CD4-positive, alpha-beta T cell (primary cell): ENCODE results near the gene CEP104. TPM values are rescaled to one million over a fixed set of nuclear protein-coding genes. Genes with fewer than 3 reads are reported as not detected.

Experiments used
- ATAC-seq: fragments of 200-7000 bp; cut with Tn5 transposase; one replicate; pipeline ENCODE4 v1.10.0; 2022; ENCODE audit warnings: mild to moderate bottlenecking; ENCODE audit not compliant: poor library complexity
- CTCF ChIA-PET: fragments of 350-600 bp; sonication (Branson Sonifier 250); formaldehyde crosslinking; loops from one replicate; lab custom pipeline; 2021; ENCODE audit warnings: antibody characterized with exemption, inconsistent platforms; lab: Charles Lee
- POLR2A ChIA-PET: fragments of 350-600 bp; sonication (Branson Sonifier 250); formaldehyde crosslinking; loops from one replicate; lab custom pipeline; 2021; ENCODE audit warnings: antibody characterized with exemption, inconsistent platforms; lab: Charles Lee
- DNase-seq, 14 experiments: peaks; one replicate each; pipeline ENCODE4 v3.0.0-alpha.2; 2013 to 2020; ENCODE audit warnings: mixed read lengths in 2 of 14
- H3K27ac ChIP-seq, 2 donors: one replicate each; pipeline versions ENCODE4 v1.5.1 to v1.7.0; 2013; ENCODE audit warnings: low read length in 2 of 2, low read depth in 1 of 2, mild to moderate bottlenecking in 1 of 2
- H3K27me3 ChIP-seq, 2 experiments: 1 replicate in 1 of 2; 2 replicates in 1 of 2; pipeline versions ENCODE4 v1.6.1 to v1.7.0; 2013; ENCODE audit warnings: low read length in 2 of 2, control low read depth in 1 of 2, mild to moderate bottlenecking in 1 of 2, moderate library complexity in 1 of 2; ENCODE audit not compliant: insufficient read depth in 2 of 2, control insufficient read depth in 1 of 2
- H3K36me3 ChIP-seq: one replicate; pipeline ENCODE4 v1.6.1; 2013; ENCODE audit warnings: low read length, control low read depth; ENCODE audit not compliant: insufficient read depth
- H3K4me1 ChIP-seq: one replicate; pipeline ENCODE4 v1.6.1; 2013; ENCODE audit warnings: low read length, control low read depth; ENCODE audit not compliant: insufficient read depth
- H3K4me3 ChIP-seq: one replicate; pipeline ENCODE4 v1.5.1; 2013; ENCODE audit warnings: mild to moderate bottlenecking, low read length, moderate library complexity
- H3K9me3 ChIP-seq, 2 experiments: 1 replicate in 1 of 2; 2 replicates in 1 of 2; pipeline versions ENCODE4 v1.6.1 to v1.7.0; 2013; ENCODE audit warnings: low read length in 2 of 2, mild to moderate bottlenecking in 2 of 2, control low read depth in 1 of 2, moderate library complexity in 1 of 2; ENCODE audit not compliant: control insufficient read depth in 1 of 2, insufficient read depth in 1 of 2
- H3K27ac Mint-ChIP-seq: one replicate; pipeline ENCODE4 v1.8.0; 2020; ENCODE audit warnings: mixed read lengths
- H3K27me3 Mint-ChIP-seq: one replicate; pipeline ENCODE4 v1.8.0; 2021; ENCODE audit warnings: mixed read lengths
- H3K36me3 Mint-ChIP-seq: one replicate; pipeline ENCODE4 v1.8.0; 2021; ENCODE audit warnings: low read depth, mixed read lengths
- H3K4me1 Mint-ChIP-seq: one replicate; pipeline ENCODE4 v1.8.0; 2021; ENCODE audit warnings: low read depth, mixed read lengths
- H3K4me3 Mint-ChIP-seq: one replicate; pipeline ENCODE4 v1.8.0; 2020; ENCODE audit warnings: mild to moderate bottlenecking, mixed read lengths
- H3K9me3 Mint-ChIP-seq: one replicate; pipeline ENCODE4 v1.8.0; 2020; ENCODE audit warnings: mixed read lengths
- intact Hi-C, 2 experiments: fragments of 100-400 bp; cut with DNase I in 1 of 2; cut with micrococcal nuclease in 1 of 2; formaldehyde crosslinking; loops; one replicate each; pipeline versions ENCODE4 v1.15.1 to v1.9.0; 2023 to 2025; cut with DNase I, micrococcal nuclease
- total RNA-seq, 174 experiments: library from RNA in 2 of 174; stranded (reverse) in 2 of 174; gene quantifications; one replicate each; pipeline ENCODE4 v1.2.3 and lab custom pipeline; 2021 to 2026
- TF ChIP-seq, protein P1 (sequence below): fragments of 200-600 bp; IDR thresholded peaks from one replicate; pipeline ENCODE4 v1.8.0; 2022; ENCODE audit warnings: antibody characterized with exemption, mild to moderate bottlenecking

The CEP104 gene
- total RNA-seq, 2 experiments from 2014 or later: 16.6 to 20.5 TPM

DNA sequence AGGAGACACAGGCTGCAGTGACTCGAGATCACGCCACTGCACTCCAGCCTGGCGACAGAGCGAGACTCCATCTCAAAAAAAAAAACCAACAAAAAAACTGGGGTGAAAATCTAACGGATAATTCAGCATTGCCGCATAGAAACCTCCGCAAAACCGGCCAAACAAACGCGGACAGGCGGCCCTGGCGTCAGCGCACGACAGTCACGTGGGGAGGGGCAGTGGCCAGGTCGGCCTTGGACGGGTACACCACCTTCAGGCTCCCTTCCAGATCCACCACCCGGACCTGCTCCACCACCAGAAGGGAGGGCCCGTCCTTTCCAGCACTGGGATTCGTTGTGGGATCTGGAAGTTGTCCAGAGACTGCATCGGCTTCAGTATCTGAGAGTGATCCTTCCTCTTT, 76.1 kb downstream of the CEP104 start:
- Histone ChIP-seq H3K4me3 (no peak overlapping the region), H3K27ac (no peak overlapping the region), H3K27me3 (no peaks in the 10 kb centered on the region), H3K4me1 (peaks cover 3% of the 10 kb centered on the region), H3K9me3 (no peaks in the 10 kb centered on the region), H3K36me3 (peaks cover 66% of the 10 kb centered on the region)
- H3K9me3 Mint-ChIP-seq: no peaks in the 10 kb centered on the region
- intact Hi-C loops: no loop called here
- DNase-seq (no peak), ATAC-seq (no peak)
- CTCF ChIA-PET: no interaction called here
- H3K4me3 Mint-ChIP-seq: no peak overlapping the region
- no peak overlapping the region for H3K27ac Mint-ChIP-seq
- TF ChIP-seq, protein P1, sequence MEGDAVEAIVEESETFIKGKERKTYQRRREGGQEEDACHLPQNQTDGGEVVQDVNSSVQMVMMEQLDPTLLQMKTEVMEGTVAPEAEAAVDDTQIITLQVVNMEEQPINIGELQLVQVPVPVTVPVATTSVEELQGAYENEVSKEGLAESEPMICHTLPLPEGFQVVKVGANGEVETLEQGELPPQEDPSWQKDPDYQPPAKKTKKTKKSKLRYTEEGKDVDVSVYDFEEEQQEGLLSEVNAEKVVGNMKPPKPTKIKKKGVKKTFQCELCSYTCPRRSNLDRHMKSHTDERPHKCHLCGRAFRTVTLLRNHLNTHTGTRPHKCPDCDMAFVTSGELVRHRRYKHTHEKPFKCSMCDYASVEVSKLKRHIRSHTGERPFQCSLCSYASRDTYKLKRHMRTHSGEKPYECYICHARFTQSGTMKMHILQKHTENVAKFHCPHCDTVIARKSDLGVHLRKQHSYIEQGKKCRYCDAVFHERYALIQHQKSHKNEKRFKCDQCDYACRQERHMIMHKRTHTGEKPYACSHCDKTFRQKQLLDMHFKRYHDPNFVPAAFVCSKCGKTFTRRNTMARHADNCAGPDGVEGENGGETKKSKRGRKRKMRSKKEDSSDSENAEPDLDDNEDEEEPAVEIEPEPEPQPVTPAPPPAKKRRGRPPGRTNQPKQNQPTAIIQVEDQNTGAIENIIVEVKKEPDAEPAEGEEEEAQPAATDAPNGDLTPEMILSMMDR: no peak
- peaks cover 63% of the 10 kb centered on the region for H3K36me3 Mint-ChIP-seq
- no peaks in the 10 kb centered on the region for H3K27me3 Mint-ChIP-seq
- peaks cover 2% of the 10 kb centered on the region for H3K4me1 Mint-ChIP-seq
- POLR2A ChIA-PET: no interaction called here

DNA sequence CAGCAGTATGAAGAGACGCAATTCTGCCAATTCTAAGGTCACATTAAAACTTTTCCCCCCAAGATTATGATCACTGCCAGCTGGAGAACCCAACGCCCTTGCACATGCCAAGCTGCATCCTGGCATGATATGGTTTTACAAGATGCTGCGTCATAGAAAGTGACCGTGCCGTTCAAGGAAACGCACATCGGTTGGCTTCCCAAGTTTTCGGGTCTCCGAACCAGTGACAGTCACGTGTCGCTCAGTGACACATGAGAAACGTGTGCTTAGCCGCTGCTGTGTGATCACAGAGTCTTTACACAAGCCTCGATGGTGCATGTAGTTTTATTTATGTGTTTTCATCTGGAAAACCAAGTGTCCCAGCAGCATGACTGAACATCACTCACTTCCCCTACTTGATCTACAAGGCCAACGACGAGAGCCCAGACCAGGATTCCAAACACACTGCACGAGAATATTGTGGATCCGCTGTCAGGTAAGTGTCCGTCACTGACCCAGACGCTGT, 77.0 kb downstream of the CEP104 start:
- no peaks in the 10 kb centered on the region for H3K9me3 Mint-ChIP-seq
- no peak overlapping the region for H3K4me3 Mint-ChIP-seq
- ATAC-seq (no peak), DNase-seq (no peak)
- CTCF ChIA-PET: no interaction called here
- no peak overlapping the region for H3K27ac ChIP-seq
- no peaks in the 10 kb centered on the region for H3K9me3 ChIP-seq
- H3K36me3 Mint-ChIP-seq: peaks cover 56% of the 10 kb centered on the region
- H3K4me1 ChIP-seq: peaks cover 12% of the 10 kb centered on the region
- H3K27ac Mint-ChIP-seq: no peak overlapping the region
- peaks cover 5% of the 10 kb centered on the region for H3K4me1 Mint-ChIP-seq
- H3K4me3 ChIP-seq: no peak overlapping the region
- intact Hi-C loops: loop anchor here in 1 of 2 experiments (10.0 kb wide), 1 partner anchor 1255 kb away; the partner anchor contains the start of gene PANK4
- peaks cover 58% of the 10 kb centered on the region for H3K36me3 ChIP-seq
- TF ChIP-seq, protein P1: no peak
- POLR2A ChIA-PET: no interaction called here
- no peaks in the 10 kb centered on the region for H3K27me3 Mint-ChIP-seq
- no peaks in the 10 kb centered on the region for H3K27me3 ChIP-seq

DNA sequence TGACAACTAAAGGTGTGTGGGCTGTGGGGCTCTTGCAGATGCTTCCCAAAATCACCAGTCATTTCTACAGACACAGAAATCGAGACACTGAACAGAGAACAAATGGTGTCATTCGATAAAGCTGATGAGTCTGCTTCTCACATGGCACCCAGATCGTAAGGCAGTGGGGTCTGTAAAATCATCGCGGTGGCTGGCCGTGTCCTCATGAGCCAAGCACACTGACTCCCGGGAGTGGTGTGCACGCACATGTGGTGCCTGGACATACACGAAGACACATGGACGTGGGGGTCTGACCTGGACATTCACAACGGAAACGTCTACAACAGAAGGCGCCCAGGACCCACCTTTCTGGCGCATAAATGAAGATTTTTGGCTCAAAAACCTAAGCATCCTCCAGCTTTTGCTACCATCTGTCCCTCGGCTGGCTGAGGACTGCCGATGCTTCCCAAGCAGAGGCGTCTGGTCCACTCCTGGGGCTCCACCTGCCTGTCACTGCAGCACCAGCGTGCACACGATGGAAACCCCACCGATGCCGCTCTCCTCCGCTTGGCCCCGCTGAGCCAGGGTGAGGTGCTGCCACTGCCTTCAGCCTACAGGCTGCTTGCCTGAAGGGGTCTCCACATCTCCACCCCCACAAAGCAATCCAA, 77.6 kb downstream of the CEP104 start:
- DNase-seq: no peak
- intact Hi-C loops: loop anchor here in 1 of 2 experiments (10.0 kb wide), 1 partner anchor 1255 kb away; the partner anchor contains the start of gene PANK4
- Mint-ChIP-seq H3K27ac (no peak overlapping the region), H3K27me3 (no peaks in the 10 kb centered on the region), H3K4me3 (no peak overlapping the region), H3K4me1 (peaks cover 5% of the 10 kb centered on the region), H3K9me3 (no peaks in the 10 kb centered on the region), H3K36me3 (peaks cover 50% of the 10 kb centered on the region)
- no peak for ATAC-seq
- H3K4me1 ChIP-seq: peaks cover 12% of the 10 kb centered on the region
- no peaks in the 10 kb centered on the region for H3K27me3 ChIP-seq
- no peak overlapping the region for H3K27ac ChIP-seq
- ChIA-PET CTCF (no interaction called here), POLR2A (no interaction called here)
- H3K4me3 ChIP-seq: no peak overlapping the region
- TF ChIP-seq, protein P1: no peak
- H3K36me3 ChIP-seq: peaks cover 52% of the 10 kb centered on the region
- H3K9me3 ChIP-seq: no peaks in the 10 kb centered on the region
